NK-92 treated with Interleukin-12 subunit alpha and Interleukin-12 subunit beta, amount 100 ng/mL, for 24 hours (cell line): Measurements from ENCODE around the gene CCDC6.

Experiments used
- DNase-seq: peaks from one replicate; lab custom pipeline; 2025; lab: John Stamatoyannopoulos, UW

CCDC6 gene

DNA sequence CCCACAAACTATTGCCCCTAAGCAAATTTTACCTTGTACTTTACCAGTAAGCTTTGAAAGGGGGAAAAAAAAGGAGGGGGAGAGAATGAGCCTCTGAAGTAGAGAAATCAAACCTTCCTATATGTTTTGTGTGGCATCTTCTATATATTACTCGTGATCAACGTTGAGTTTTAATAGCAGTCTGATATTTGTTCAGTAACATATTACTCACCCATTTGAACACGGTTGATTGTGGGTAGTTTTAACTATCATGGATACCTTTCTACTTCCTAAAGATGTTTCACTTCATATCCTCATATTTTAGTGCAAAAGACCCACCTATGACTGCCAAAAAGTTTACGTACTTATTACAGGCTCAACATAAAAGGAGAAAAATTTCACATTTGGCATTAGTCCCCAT, 54.5 kb downstream of the CCDC6 start:
- DNase-seq: no peak

DNA sequence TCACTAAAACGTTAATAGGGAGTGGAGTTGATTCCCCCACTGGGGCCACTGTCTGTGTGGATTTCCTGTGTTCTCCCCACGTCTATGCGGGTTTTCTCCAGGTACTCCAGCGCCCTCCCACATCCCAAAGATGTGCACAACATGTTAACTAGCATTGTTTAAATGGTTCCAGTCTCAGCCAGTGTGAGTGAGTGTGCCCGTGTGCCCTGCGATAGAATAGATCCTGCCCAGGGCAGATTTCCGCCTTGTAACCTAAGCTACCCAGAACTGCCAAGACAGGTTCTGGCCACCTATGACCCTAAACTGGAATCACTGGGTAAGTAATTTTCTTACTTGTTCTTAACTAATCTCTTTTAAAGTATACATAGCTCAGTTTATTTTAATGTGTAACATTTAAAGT, 58.5 kb downstream of the CCDC6 start:
- no peak for DNase-seq

DNA sequence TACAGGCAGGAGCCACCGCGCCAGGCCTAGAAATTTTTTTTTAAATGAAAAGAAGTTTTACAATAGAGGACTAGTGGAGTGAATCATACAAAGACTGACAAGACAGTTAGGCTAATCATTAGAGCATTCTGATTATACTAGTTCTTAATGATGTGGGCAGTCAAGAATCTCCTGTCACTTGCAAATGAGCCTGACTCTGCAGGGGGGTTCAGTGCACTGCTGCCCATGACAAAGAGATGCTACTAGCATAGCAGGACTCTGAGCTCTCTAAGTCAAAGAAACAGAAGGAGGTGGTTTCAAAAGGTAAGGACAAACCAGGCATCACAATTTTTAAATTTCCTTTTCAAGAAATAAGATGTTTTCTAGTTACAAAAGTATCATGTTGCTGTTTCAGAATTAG, 59.0 kb downstream of the CCDC6 start:
- DNase-seq: no peak

DNA sequence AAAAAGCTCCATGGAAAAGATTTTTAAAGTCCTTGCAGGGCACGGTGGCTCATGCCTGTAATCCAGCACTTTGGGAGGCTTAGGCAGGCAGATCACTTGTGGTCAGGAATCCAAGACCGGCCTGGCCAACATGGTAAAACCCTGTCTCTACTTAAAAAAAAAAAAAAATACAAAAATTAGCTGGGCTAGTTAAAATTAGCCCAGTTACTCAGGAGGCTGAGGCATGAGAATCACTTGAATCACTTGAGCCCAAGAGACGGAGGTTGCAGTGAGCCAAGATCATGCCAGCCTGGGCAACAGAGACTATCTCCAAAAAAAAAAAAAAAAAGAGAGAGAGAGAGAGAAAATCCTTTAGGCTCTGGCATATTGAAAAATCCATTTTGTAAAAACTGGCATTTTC, 61.9 kb downstream of the CCDC6 start:
- no peak for DNase-seq

DNA sequence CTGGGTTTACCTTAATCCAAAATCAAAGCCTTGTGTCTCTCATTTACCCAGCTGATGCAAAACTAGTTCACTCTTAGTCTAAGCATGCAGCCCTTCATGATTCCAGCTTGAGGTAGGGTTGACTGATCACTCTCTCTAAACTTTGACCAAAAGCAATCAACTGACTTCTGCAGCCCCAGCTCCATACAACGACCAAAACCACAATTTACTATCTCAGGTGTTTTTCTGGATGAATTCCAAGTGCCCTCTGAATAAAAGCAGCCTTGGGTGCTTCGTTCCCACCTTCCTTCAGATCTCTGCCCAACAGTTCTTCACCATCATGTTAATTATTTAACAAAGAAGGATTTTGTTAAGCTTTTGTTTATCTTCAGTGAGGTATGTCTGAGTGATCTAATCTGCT, 62.6 kb downstream of the CCDC6 start:
- no peak for DNase-seq

DNA sequence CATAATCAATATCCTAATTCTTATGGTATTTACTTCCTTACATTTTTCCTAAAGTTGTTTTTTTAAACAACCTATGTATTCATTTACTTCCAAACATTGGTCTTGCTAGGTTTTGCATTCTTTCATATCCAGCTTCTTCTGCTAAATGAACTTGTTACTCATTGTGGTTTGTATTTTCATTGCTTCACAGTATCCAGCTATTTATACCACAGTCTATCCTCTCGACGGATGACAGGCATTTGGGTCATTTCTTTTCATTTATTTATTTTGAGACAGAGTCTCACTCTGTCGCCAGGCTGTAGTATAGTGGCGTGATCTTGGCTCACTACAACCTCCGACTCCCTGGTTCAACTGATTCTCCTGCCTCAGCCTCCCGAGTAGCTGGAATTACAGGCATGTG, 66.8 kb downstream of the CCDC6 start:
- DNase-seq: no peak

DNA sequence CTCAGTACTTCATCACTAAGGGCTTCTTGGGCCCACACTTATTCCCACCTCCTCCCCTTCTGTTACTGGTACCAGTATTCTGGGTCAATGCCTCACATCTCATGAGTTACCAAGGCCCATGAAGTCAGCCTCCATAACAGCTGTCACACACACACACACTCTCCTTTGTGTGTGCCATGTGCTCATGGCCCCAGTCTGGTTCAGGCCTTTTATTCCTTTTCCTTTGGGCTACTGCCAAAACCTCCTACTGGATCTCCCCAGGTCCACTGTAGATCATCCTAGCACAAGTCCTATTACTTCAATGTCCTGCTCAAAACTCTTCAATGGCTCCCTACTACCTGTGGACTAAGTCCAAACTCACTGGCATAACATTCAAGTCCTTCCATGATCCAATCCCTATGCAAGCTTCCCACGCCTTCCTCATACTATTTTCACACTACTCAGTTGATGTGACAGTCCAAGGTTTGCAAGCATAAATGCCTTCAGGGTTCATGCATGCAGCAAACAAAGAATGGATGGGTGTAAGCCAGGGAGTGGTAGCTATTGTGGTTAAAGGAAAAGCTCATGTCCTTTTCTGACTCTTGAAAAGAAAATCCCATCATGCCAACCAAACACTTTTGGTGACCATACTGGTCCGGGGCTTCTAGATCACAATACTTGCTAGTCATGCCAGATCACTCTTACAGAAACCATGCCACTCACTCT, 68.1 kb downstream of the CCDC6 start:
- DNase-seq: no peak

DNA sequence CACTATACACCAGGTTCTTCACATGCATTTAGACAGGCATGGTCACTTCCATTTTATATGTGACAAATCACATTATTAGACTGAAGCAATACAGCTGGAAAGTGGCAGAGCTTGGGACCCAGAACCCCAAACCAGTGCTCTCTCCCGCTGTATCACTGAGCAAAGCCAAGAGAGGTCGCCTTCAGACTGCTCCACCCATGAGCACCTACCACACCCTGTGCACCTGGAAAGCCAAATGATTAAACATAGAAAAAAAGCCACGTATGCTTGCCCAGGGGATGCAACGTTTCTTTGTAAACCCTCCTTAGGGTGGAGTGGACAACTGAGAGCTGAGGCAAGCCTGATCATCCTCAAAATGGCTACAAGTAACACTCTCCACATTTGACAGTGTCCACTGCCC, 72.5 kb downstream of the CCDC6 start:
- DNase-seq: no peak

DNA sequence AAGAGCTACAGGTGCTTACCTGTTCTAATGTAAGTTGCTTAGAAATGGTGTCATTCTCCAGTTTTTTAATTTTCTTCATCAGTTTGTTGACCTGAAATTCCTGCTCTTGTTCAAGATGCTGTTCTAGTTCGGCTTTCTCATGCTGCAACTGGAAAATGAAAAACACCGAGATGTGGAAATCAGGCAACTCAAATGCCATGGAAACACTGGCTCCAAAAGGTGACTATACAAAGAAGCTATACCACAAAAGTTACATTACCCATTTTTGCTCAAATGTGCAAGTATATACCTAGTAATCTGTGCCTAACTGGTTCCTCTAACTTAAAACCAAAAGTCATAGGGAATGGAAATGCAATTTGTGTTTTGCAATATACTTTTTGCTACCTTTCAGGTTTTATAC, 73.8 kb downstream of the CCDC6 start:
- no peak for DNase-seq

DNA sequence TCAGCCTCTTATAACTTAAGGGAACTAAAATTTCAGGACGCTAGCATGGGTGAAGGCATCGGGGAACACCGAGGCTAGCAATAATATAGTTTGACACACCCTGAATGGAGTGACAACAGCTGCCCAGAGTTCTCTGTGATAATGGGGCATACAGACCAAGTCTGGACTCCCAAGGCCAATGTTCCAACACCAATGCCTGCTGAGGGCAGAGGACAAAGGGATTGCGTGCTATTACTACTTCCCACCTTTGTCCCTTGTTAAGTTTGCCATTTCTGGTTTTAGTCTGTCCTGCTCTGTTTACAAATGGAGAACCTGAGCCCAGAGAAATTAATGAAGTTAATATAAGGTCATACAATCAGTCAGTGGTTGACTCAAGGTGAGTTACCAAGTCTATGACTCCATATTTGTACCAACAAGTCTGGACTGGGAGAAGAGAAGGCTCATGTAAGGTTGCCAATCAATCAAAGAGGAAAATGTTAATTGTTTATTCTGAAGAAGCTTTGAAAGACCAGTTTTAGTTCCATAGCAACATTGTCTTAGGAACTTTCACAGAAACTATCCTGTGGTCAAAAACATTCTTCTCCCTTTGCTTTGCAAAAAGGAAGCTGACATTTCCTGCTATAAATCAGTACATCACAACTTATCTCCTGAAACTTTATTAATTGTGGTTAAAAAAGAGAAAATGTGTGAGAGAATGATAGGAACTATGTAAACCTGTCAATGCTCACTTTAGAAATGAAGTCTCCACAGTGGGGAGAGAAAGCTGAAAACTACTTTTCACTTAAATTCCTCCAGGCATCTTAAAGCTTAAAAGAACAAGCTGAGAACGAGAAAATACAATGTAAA, 74.5 kb downstream of the CCDC6 start:
- DNase-seq: no peak

DNA sequence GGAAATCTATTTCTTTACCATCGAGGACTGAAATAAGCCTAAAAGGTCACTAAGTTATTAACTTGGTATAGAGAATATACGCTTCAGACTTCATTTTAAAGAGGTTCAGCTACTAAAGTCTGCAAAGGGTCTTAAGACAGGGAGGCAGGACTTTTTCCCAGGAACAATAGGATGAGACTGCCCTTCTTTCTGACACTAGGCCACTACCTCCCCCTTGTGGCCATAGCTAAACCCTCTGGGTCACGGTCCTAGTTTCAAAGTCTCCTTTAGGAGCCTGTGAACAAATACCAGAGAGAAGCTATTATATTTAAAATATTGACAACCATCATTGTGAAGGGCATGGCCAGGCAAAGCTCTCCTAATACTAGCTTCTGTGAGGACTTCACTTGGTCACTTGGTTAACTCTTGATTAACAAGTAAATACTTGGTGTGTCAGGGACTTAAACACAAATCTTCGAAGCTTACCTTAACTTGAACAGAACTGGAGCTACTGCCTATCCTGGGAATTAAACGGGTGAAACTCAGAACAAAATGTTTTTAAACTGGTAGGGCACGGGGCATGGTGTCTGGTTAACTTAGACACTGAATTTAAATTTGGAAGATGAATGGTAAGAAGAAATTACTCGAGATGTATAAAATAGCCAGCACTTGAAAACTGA, 75.6 kb downstream of the CCDC6 start:
- DNase-seq: no peak

DNA sequence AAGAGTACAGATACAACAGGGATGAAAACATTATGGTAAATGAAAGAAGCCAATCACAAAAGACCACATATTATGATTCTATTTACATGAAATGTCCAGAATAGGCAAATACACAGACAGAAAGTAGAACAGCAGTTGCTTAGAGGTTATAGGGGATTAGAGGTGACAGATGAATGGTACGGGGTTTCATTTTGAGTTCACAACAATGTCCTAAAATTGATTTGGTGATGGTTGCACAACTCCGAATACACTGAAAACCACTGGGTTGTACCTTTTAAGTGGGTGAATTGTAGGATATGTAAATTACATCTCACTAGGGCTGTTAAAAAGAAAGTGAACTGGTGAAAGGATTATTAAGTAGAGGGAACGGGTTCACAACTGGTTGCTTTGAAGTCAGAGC, 76.8 kb downstream of the CCDC6 start:
- no peak for DNase-seq

DNA sequence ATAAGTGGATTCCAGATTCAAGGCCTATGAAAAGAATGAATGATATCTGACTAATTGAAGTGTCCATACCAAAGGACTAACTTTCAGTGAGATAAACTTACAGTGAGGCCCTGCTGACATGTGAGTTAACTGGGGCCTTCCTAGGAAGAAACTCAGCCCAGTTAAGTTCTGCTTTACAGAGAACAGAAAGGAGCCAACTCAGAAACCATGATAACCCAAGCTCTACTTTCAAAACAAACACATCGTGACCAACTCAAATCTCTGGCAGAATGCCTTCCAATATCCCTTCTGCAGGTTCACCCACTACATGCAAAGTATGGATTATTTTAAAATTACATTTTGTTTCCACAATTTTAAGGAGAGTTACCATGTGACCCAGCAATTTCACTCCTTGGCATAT, 77.3 kb downstream of the CCDC6 start:
- DNase-seq: no peak

DNA sequence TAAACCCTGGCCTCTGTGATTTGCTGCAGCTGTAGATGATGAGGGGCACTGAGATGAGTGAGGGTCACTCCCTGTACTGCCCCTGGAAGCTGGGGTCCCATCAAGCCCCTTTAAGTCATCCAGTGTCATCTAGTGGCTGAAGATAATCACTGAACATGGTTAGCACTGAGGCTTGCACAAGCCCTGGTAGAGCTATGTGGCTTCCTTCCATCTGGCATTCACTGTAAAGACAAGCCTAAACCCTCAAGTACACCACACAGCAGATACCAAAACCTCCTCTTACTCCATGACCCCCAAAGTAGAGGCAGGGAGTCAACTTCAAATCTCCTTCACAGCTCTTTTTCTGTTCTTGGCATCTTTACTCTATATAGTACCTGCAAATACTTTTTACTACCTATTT, 80.4 kb downstream of the CCDC6 start:
- no peak for DNase-seq

DNA sequence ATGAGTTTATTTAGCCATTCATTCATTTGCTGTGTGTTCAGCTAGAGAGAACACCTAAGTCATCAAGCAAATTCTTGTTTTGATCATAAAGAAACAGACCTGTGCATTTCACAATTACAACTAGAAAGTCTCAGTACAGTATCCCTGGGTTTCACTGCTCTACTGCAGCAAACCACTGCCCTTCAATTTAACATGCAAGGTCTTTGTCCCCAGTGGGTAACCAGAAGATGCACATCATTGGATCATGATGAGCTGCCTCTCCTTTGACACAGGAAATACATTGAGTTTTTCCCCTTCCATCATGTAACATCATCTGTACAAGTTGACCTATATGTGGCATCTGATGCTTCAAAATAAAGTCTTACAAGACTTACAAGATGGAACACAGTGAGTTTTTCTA, 82.6 kb downstream of the CCDC6 start:
- no peak for DNase-seq

DNA sequence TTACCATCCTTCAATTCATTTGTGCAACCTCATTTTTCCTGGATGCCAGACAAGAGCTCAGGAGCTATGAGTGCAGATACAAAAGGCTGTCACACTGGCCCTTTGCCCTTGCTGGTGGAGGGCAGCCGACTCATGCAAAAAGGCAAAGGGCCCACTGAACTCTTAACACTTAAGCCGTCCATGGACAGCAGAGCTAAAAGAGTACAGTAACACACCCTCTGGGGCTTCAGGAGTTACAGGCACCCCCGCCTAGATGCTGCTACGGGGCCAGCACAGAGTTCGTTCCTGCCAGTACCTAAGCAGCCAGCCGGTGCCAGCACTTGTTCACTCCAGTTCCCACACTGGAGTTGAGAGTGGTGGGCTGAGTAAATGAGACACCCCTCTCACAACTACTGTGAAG, 83.2 kb downstream of the CCDC6 start:
- no peak for DNase-seq

DNA sequence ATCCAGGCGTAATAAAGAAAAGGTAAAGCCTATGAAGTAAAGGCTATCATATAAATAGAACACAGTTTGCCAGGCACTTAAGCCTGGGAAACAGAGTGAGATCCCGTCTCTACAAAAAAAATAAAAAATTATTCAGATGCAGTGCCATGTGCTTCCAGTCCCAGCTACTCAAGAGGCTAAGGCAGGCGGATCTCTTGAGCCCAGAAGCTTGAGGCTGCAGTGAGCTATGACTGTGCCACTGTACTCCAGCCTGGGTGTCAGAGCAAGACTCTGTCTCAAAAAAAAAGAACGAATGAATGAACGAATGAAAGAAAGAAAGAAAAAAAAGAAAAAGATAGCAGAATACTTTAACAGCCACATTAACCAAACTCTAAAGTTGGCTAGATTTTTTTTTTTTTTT, 85.9 kb downstream of the CCDC6 start:
- no peak for DNase-seq

DNA sequence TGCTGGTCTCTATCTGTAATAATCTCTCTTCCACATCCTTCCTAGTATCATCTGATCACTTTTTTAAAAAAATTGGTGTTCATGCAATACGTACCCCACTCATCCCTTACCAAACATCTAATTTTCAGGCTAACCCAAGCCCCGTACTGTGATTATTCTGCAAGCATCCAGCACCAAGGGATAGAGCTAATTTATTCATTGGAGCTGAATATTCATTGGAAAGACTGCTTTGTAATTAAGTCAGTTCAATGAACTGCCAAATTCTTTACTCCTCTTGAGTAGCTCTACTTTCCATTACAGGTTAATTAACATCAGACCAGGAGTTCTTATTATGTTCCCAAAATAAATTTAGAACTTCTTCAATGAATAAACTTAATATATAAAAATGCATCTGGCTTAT, 86.7 kb downstream of the CCDC6 start:
- DNase-seq: no peak

DNA sequence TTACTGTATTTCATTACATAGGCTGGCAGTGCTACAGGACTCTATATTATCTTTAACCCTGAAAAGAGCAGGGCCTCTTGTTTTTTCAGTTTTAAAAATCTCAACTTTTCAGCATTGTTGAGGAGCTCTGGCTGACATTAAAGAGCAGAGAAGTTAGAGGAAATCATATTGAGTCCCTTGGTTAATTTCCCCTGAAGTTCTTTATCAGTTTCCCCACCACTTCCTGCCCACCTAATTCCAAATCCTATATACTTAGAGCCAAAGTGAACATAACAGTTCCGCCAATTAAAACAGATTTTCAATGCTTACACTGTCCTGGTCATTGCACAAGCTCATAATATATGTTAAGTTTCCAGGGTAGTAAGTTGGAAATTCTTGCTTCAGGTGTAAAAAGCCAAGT, 87.1 kb downstream of the CCDC6 start:
- no peak for DNase-seq

DNA sequence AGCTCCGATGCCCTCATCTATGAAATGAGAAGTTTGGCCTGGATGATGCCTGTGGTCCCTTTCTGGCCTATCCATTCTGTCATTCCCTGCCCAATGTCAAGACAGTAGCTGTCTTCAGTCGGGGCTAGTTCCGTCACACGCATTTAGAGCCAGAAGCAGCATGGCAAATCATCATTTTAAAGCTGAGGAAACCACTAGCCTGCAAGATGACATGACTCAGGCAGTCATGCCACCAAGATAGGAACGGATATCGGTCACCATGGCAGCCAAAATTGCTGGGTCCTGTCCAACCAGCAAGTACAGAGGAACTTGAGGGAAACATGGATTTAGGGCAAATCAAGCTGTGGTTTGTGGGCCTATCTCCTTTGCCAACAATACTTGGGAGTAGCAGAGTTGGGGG, 88.6 kb downstream of the CCDC6 start:
- no peak for DNase-seq

DNA sequence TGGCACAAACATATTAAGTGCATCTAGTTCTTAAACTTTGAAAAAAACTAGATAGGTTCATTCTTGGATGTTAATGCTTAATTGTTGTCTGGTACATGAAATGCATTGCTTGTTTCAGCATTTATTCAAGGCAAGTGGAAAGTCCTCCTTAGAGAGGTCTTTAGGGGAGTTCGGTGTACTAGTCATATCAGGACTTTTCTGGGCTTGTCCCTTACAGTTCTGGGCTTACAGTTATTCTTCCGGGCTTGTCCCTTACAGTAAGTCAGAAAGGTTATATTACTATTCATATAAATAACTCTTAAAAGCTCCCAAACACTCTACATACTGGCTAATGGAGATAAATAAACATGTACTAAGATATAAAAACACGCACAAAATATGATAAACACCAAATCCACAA, 91.5 kb downstream of the CCDC6 start:
- DNase-seq: no peak

DNA sequence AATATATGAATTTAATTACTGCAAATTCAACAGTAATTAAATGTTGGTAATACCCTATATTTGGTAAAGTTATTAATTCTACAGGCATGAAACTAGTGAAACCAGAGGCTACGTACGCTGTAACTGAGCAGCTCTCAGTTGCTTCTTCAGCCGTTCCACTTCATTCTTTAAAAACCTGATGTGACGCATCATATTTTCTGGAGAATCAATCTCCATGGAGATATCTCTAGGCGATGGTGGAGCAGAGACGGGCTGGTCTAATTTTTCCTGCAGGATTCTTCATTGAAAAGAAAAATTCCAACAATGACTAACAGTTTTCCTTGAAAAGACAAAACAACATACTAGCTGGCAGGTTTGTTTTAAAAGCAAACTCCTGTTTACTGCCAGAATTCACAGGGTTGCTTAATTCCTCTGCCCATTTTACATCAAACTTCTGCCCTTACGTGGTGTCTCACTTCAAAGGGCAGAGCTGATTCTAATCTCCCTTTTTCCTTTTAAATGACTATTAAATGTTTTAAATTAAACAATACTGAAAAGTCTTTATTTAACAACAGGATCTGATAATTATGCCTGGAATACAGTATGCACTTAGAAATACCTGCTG, 93.7 kb downstream of the CCDC6 start:
- DNase-seq: no peak

DNA sequence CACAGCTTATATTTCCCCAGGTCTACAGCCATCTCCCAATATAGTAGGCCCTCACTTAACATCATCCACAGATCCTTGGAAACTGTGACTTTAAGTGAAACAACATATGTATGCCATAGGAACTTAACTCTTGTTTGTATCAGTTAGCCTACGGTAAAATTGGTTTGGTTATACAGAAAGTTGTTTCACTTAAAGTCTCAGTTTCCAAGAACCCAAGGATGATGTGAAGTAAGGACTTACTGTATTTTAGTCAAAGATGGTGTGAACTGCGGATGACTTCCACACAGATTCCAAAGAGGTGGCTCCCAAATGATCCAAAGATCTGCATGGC, 96.7 kb downstream of the CCDC6 start:
- no peak for DNase-seq
